NCI-H2171 treated with DMSO at 0.1 percent for 48 hours (cell line): ENCODE measurements around the gene KBTBD7.

Experiments
- DNase-seq: peaks from one replicate; lab custom pipeline; 2025; lab: John Stamatoyannopoulos, UW

The KBTBD7 gene, protein sequence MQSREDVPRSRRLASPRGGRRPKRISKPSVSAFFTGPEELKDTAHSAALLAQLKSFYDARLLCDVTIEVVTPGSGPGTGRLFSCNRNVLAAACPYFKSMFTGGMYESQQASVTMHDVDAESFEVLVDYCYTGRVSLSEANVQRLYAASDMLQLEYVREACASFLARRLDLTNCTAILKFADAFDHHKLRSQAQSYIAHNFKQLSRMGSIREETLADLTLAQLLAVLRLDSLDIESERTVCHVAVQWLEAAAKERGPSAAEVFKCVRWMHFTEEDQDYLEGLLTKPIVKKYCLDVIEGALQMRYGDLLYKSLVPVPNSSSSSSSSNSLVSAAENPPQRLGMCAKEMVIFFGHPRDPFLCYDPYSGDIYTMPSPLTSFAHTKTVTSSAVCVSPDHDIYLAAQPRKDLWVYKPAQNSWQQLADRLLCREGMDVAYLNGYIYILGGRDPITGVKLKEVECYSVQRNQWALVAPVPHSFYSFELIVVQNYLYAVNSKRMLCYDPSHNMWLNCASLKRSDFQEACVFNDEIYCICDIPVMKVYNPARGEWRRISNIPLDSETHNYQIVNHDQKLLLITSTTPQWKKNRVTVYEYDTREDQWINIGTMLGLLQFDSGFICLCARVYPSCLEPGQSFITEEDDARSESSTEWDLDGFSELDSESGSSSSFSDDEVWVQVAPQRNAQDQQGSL

GRCh38 chr13:41193919-41194824 lies at the start of gene KBTBD7:
Gene KBTBD7, minus strand, starts transcription at chr13:41194569. Its CDS starts 312 bp downstream, at chr13:41194257.
- peak; percentile 83 for DNase-seq

- DNase-seq = peak; percentile 9
Measured at GRCh38 chr13:41241626-41242025, 47.3 kb upstream of the KBTBD7 start.

- DNase-seq = no peak
Measured at GRCh38 chr13:41236369-41236768, 42.0 kb upstream of the KBTBD7 start.

DNA sequence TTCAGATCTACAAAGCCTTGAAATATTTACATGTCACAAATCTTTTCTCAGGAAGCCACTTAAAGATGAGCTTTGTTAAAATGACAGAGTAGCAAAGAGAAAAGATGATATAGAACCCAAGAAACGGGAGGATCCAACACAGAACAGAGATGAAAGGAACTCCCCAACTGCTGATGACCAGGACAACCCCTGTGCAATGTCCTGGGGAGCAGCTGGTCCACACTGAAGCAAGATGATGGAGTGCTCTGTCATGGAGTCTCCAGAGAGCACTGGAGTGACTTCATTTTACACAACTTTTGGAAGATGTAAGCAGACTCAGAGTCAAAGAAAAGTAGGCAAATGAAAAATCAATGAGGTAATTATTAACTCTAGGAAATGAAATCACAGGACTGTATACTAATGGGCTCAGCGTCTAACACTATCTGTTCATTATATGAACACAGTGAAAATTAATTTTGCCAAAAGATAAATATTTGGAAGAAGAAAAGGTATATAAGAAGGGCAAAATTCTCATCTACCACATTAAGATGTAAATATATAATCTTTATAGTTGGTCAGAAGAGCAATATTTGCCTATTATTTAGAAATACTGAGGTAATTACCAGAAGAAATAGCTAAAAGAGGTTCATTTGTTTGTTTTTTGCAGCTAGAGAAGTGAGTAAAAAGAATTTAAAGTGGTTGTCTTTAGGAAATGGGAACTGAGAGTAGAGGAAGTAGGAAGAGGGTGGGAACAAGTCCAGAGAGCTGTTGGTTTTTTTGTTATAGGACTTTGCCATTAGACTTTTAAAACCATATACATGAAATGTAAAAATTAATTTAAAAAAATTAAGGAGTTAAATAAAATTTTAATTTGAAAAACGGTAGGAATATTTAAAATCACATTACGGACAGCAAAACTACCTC lies 38.5 kb upstream of the KBTBD7 start:
- no peak for DNase-seq

- peak; percentile 69 for DNase-seq
Measured at GRCh38 chr13:41231786-41232185, 37.4 kb upstream of the KBTBD7 start.

DNA sequence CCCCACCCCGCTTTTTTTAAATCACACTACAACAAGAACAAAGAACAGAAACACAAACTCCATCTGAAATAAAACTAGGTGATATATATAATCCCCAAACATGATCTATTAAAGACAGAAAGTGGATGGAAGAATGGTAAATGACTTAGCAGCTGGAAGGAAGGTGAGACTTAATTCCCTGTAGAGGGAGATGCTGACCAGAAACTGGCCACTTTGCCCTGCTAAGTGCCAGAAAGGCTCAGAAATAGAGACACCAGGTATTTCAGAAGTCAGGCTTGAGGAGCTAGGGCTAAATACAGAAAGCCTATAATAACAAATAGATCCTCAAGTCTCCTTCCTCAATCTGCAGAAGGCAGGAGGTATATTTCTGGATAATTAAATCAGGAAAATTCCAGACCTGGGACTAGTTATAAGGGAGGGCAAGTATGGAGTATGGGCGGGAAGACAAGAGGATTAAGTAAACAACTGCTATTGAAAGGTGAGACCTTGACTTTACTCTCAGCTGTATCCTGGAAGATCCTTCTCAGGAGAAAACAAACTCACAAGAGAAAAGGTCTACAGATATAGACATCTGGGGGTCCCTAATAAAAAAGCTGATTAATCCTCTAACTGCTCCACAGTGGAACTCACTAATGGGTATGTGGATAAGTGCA lies 36.8 kb upstream of the KBTBD7 start:
- no peak for DNase-seq

DNA sequence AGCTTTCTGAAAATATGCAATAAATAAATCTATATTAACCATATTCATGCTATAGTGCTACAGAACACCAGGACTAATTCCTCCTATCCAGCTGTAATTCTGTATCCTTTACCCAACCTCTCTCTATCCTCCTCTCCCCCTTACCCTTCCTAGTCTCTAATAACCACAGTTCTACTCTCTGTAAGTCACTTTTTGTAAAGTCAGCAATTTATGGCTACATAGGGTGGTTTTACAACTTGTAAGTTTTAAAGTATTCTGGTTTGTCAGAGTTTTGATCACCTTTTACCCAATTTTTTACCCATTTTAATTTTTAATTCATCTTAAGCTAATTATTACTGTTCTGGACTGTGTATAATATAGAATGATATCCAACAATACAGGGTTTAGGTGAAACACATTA lies 35.0 kb upstream of the KBTBD7 start:
- DNase-seq = no peak

DNA sequence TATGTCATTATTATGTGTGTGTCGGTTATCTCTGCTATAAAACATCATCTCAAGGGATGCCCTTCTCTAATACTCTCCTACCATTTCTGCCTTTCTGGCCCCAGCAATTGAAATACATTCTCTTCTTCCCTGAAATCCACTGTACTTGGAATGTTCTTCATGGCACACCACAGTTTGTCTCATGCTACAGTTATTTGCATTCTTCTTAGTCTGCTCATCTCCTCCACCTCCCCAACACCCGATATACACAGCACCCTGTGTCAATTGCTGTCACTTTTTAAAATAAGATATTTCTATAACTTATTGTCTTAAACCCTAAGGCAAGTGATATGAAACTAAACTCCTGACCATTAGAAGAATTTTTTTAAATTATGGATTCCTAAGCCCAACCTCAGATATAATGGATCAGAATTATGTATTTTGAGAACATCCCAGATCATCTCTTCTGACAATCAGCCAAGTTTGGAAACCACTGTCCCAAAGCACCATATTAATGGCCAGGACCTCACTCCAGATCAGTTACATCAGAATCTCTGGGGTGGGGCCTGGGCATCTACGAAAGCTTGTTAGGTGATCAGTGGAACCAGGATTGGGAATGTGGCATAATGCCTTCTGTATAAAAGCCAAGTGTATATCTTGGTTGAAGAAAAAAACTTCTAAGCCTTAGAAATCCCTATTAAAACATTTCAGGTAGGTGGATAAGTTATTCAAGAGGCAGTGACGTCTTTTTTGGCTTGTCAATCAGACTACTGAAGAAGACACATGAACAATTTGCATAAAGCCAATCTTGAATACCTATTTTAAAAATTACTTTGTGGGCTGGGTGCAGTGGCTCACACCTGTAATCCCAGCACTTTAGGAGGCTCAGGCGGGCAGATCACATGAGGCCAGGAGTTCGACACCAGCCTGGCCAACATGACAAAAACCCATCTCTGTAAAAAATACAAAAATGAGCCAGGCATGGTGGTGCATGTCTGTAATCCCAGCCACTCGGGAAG lies 30.0 kb upstream of the KBTBD7 start:
- DNase-seq = no peak

GRCh38 chr13:41222259-41222852 lies 28.0 kb upstream of the KBTBD7 start:
- DNase-seq = peak; percentile 25

GRCh38 chr13:41220401-41220800 lies 26.0 kb upstream of the KBTBD7 start:
- DNase-seq = no peak

GRCh38 chr13:41216160-41216559 lies 21.8 kb upstream of the KBTBD7 start:
- DNase-seq = no peak

DNA sequence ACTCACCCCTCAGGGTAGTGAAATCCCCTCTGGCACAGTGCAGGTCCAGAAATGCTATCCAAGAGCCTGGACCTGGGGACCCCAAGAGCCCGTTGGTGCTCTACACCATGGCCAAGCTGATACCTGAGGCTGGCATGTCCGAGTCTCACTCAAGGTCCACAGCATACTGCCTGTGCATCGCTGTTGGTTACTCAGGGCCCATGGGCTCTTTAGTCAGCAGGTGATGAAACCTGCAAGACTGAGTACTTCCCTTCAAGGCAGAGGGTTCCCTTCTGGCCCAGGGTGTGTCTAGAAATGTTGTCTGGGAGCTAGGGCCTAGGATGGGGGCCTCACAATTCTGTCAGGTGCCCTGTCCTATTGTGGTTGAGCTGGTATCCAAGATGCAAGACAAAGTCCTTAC lies 19.6 kb upstream of the KBTBD7 start:
- DNase-seq = no peak

GRCh38 chr13:41213316-41213715 lies 18.9 kb upstream of the KBTBD7 start:
- no peak for DNase-seq

GRCh38 chr13:41212881-41213280 lies 18.5 kb upstream of the KBTBD7 start:
- no peak for DNase-seq

DNA sequence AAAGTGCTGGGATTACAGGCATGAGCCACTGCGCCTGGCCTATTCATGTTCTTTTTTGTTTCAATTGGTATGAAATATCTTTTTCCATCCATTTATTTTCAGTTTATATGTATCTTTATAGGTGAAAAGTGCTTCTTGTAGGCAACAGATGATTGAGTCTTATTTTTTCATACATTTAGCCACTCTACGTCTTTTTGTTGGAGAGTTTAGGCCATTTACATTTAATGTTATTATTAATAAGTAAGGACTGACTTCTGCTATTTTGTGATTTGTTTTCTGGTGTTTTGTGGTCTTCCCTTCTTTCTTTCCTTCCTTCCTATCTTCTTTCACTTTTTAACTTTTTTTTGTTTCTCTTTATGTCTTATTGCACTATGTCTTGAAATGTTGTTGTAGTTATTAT lies 16.7 kb upstream of the KBTBD7 start:
- DNase-seq = no peak

DNA sequence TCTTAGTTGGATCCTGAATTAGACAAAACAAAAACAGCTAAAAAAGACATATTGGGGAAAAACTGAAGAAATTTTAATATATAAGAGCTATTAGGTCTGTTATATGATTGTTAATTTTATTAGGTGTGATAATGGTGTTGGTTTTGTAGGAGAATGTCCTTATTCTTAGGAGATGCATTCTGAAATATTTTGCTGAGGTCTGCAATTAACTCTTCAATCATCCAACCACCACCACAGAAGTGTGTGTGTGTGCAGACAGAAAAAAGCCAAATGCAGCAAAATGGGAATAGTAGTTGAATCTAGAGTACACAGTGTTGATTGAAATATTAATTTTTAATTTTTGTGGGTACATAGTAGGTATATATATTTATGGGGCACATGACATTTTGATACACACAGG lies 12.1 kb upstream of the KBTBD7 start:
- DNase-seq = no peak

- no peak for DNase-seq
Measured at GRCh38 chr13:41203810-41204209, 9.4 kb upstream of the KBTBD7 start.

DNA sequence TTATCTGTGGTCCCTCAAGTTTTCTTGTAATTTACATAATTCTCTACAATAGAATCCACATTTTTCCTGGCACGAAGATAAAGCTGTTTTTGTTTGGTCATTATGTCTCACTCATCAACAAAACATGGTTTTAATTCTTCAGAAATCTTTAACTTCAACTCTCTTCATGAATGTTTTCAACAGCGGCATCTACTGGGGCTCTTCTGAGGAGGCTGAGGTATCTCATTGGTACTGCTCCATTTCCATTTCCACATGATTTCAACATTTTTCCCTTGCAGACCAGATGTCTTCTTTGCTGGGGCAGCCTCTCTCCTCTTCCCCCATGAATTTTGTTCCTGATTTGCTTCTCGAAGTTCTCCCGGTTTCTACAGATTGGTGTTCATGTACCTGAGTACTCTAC lies 5.8 kb upstream of the KBTBD7 start:
- no peak for DNase-seq

GRCh38 chr13:41199526-41199925 lies 5.2 kb upstream of the KBTBD7 start:
- no peak for DNase-seq
